IMR-90 (cell line): ENCODE data around the gene EEF1AKMT2. TPM values are rescaled to one million over a fixed set of nuclear protein-coding genes. Genes with fewer than 3 reads are reported as not detected.

Experiments used
- MAZ ChIP-seq: IDR thresholded peaks from 2 replicates; pipeline ENCODE4 v1.6.1; 2012; ENCODE audit warnings: low read depth, mild to moderate bottlenecking, low read length, improper control_type of control experiment, moderate library complexity, borderline replicate concordance
- SMC3 ChIP-seq: fragments of 150-350 bp; IDR thresholded peaks from 2 replicates; pipeline ENCODE4 v1.6.1; 2016; ENCODE audit warnings: low read depth, mild to moderate bottlenecking, antibody characterized with exemption, low read length, moderate library complexity
- polyA plus RNA-seq, 3 experiments: library from polyadenylated mRNA; depleted of rRNA; stranded (reverse); fragments of >200 nt; gene quantifications; 2 replicates each; pipeline ENCODE4 v1.2.3, GENCODE V29; 2012; ENCODE audit warnings: low replicate concordance in 1 of 3
- total RNA-seq: library from RNA; depleted of rRNA; stranded (reverse); fragments of >200 nt; gene quantifications from 2 replicates; pipeline ENCODE4 v1.2.3, GENCODE V29; 2012
- TF ChIP-seq, protein P1 (sequence below): fragments of 150-350 bp; IDR thresholded peaks from 2 replicates; pipeline ENCODE4 v1.6.1; 2016; ENCODE audit warnings: low read depth, mild to moderate bottlenecking, low read length, moderate library complexity, borderline replicate concordance

Gene EEF1AKMT2
- total and polyA plus RNA-seq, 2 of the 4 experiments (the other 2 are of a cell fraction), result 9.7 to 12.7 TPM

- TF ChIP-seq, protein P1, sequence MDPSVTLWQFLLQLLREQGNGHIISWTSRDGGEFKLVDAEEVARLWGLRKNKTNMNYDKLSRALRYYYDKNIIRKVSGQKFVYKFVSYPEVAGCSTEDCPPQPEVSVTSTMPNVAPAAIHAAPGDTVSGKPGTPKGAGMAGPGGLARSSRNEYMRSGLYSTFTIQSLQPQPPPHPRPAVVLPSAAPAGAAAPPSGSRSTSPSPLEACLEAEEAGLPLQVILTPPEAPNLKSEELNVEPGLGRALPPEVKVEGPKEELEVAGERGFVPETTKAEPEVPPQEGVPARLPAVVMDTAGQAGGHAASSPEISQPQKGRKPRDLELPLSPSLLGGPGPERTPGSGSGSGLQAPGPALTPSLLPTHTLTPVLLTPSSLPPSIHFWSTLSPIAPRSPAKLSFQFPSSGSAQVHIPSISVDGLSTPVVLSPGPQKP, result no peak
- peak; percentile 16; the same call in 1 of the 2 replicates for TF ChIP-seq MAZ
- no peak for TF ChIP-seq SMC3
Observed at GRCh38 chr10:124744102-124745050, 47.3 kb downstream of the EEF1AKMT2 start, which contains the start of gene FAM53B (continued).
